Hematopoietic multipotent progenitor cell treated with erythropoietin and hydrocortisone succinate and interleukin-3 and kit ligand, for 4 days (in vitro differentiated cells): ENCODE results near the gene TTBK1.

ENCODE experiments used
- DNase-seq: peaks from one replicate; pipeline ENCODE4 v3.0.0-alpha.2; 2015

Gene TTBK1

DNA sequence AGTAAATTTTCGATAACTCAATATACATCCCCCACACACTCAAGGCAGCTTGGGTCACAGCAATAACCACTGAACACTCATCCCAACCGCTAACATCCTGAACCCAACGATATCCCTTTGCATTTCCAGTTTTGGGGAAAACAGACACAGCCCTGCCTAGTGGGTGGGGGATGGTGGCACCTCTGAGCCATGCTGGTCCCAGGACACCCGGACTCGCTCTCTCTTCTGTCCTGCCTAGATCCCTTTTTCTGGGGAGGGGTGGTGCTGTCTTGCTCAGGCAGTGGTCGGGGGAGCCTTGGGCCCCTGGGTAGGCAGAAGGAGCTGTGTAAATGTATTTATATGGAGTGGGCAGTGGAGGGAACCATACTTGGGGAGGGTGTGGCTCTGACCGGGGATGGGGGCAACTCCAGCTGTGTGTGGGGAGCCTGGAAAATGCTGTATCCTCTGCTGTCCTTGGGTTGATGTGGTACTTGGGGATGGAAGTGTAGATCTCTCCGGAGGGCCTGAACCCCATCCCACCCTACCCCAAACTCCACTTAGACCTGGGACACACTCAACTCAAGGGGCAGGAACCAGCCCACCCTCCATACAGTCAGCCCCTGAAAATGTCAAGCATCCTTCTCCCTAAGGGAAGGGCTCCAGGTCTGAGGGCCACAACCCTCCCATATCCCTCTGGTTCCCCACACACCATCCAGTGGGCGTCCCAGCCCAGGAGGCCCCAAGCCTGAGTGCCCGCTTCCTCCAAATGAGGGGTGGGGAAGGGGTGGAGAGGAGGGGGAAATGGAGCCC lies 31.0 kb downstream of the TTBK1 start:
- DNase-seq = no peak

DNA sequence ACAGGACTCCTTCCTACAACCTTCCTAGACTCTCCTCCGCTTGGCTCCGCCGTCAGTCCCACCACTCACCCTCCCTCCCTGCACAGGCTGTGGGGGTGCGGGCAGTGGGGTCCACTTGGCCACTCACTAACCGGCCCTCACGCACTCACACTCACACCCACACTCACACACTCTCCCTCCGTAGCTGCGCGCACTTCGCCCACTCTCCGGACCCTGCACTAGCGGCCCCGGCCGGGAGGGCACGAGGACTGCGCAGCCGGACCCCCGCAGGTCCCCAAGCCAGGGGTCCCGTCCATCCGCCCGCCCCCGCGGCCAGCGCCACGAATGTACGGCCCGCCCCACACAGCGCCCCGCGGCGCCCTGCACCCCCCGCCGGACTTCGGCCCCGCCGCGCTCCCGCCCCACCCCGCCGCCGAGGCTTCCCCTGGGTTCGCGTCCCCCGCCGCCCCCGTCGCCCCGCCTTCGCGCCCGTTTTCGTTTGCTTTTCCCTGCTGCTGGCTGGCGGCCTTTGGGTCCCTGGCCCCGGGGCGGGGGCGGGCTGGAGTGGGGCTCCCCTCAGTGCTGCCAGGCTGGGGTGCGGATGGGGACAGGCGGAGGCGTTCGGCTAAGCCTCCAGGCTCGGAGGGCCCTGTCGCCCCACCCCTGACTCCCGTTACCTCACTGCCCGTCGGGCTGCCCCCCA lies 31.8 kb downstream of the TTBK1 start:
- no peak for DNase-seq

DNA sequence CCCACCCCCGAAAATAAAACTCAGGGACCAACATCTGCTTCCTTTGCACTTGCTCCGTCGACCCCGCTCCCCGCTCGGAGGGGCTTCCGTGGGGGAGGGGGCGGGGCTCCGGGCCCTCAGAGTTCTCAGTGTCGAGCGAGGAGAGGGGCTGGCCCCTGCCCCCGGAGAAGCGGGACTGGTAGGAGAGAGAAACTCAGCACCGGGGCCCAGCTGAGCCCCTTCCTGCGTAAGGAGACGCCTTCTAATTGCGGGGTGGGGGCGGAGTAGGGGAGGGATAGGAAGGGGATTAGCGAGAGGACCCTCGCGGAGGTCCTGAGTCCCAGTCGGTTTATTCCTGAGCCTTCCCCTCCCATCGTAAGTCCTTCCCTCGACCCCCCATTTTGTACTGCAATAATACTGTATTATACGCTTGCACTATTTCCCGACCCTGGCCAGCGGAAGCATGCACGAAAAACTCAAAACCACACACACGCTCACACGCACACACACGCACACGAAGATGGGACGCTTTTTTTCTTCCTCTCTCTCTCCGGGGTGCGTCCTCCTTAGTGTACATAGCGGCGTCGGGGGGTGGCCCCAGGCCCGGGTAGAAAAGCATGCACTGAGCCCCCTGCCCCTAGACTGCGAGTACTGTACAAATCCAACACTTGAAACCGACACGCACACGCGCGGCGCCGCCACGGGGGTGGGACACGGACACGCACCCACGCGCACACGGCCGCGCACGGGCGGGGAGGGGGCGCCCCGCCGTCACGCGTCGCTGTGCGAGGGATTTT lies 32.7 kb downstream of the TTBK1 start:
- peak; percentile 45 for DNase-seq

DNA sequence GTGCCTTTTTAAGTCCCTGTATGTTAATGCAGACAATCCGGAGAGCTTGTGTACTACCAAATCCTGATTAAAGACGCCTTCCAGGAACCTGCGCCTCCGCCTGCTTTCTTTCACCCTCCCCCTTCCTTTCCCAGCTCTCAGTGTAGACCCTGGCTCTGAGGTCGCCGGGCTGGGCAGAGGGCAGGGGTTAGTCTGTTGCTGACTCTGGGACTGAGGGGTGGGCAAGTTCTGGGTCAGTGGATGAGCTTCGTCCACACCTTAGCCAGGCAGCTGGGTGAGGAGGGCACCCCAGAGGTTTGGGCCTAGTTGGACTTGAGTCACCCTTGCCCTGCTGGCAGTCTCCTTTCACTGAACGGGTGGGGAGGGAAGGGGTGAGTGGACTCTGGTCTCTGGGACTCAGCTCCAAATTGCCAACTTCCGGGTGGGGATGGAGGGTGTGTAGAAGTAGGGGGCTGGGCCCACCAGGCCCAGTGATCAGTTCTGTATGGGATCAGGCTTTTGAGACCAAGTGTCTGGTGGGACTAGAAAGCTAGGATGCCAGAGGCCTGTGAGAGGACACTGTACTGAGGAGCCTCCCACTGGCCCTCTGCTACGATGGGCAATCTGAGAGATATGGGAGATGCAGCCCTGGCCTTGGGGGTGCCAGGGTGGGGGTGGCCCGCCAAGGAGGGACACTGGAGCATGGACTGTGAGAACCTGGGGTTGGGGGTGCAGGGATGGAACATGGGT lies 33.5 kb downstream of the TTBK1 start:
- DNase-seq = no peak

DNA sequence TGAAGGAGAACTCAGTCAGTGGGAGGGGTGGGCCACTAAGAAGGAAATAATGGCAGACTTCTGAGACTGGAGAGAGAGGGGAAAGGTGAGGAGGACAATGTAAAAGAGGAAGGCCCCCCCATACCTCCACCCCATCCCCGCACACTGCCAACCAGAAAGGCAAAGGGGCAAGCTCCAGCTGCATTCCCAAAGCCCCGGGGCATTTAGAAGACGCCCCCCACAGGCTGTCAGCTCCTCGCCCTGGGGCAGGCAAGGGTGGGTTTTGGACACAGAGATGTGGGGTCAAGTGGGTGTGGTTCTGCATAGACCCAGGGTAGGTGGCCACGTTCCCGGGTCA lies 34.0 kb downstream of the TTBK1 start:
- DNase-seq = no peak

DNA sequence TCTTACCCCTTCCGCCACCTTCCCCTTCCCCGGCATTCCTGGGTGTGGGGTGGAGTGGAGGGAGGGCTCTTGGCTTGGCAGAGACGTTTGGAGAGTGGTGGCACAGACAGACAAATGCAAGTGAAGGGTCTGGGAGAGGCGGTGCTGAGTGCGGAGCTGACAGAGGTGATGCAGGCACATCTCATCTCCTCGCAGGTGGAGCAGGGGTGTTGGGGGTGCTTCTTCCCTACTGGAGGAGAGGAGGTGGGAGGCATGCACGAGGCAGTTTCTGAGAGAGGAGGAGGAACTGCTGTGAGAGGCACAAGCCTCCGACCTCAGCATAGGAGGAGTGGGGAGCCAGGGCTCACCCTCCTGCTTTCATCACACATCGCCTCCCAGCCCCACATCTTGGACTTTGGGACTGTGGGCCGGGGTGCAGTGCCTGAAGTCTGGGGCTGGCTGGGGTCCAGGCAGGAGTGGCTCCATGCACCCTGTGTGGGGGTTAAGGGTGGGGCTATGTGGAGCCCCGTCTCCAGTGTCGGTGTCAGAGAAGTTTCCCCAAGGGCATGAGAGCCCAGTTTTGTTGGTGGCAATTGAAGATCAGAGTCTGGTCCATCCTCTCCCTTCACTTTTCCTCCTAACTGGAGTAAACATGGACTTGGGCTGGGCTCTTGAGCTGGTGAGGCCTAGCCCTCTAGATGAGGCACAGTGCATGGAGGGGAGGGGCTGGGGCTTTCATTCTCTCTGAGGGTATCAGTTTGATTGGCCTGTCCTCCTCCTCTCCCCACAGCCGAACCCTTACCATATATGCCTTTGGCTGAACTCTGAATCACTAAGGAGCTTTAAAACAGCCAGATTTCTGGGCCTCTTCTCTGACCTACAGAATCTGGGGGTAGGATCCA lies 34.6 kb downstream of the TTBK1 start:
- no peak for DNase-seq

DNA sequence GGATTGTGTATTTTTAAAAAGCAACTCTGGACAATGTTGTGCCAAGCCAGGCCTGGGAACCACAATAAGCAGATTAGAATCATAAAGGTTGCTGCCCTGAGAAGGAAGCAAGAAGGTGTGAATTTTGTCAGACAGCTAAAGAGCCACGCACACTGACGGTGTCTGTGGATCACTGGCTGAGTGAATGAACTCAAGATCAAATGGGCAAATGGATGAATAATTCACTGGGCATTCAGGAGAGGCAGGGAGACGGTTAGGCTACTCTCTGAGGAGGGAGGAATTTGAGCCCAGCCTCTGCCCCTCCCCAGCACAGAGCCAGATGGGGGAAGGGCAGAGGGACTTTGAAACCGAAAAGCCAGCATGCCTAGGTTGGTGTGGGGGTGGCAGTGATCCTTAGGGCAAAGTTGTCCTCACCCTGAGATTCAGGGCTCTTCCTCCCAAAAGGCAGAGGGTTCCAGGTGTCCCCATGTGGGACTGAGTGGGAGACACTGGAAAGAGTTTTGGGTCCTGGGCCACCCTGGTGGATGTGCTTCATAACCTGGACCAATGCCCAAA lies 35.3 kb downstream of the TTBK1 start:
- no peak for DNase-seq

DNA sequence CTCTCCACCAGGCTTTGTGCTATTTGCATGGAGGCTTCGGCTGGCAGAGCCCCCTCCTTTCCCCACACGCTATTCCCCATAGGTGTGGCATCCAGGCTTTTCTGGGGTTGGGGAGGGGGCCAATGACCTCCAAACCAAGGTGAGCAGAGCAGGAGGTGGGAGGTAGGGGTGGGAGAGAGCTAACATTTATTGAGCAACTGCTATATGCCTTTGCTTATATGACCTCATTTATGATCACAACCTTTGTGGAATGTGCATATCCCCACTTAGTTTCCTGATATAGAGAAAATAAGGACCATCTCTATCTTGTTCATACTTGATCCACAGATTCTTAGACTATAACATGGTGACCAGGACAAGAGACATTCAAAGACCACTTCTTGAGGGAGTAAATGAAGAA lies 37.0 kb downstream of the TTBK1 start:
- DNase-seq = no peak

DNA sequence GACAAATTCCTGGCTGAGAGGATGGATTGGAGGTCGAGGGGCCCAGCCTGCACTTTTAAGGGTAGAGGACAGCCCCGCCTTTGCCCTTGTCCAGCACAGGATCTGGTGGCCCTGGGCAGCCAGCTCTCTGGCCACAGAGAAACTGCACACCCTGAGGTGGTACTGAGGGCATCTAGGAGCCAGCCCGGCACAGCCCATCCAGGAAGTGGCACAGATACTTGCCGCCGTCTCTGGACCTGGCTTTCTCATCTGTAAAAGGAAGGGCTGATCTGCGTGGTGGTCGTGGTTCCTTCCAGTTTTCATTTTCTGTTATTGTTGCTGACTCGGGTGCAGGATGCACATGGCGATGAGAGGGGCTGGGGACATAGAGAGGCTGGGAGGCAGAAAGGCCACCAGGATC lies 38.8 kb downstream of the TTBK1 start:
- DNase-seq = no peak

DNA sequence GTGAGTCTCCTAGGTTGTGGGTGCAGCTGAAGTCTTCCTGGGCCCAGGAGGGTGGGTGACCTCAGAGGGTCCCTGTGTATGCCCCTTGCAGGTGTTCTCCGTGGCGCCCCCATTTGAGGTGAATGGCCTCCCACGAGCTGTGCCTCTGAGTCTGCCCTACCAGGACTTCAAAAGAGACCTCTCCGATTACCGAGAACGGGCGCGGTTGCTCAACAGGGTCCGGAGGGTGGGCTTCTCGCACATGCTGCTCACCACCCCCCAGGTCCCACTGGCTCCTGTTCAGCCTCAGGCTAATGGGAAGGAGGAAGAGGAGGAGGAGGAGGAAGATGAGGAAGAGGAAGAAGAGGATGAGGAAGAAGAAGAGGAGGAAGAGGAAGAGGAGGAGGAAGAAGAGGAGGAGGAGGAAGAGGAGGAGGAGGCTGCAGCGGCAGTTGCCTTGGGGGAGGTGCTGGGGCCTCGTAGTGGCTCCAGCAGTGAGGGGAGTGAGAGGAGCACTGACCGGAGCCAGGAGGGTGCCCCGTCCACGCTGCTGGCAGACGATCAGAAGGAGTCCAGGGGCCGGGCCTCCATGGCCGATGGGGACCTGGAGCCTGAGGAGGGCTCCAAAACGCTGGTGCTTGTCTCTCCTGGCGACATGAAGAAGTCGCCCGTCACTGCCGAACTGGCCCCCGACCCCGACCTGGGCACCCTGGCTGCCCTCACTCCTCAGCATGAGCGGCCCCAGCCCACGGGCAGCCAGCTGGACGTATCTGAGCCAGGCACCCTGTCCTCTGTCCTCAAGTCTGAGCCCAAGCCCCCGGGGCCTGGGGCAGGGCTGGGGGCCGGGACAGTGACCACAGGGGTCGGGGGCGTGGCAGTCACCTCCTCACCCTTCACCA lies 39.6 kb downstream of the TTBK1 start:
- DNase-seq = no peak

DNA sequence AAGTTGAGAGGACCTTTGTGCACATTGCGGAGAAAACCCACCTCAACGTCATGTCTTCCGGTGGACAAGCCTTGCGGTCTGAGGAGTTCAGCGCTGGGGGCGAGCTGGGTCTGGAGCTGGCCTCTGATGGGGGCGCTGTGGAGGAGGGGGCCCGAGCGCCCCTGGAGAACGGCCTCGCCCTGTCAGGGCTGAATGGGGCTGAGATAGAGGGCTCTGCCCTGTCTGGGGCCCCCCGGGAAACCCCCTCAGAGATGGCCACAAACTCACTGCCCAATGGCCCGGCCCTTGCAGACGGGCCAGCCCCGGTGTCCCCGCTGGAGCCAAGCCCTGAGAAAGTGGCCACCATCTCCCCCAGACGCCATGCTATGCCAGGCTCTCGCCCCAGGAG lies 40.2 kb downstream of the TTBK1 start:
- no peak for DNase-seq

DNA sequence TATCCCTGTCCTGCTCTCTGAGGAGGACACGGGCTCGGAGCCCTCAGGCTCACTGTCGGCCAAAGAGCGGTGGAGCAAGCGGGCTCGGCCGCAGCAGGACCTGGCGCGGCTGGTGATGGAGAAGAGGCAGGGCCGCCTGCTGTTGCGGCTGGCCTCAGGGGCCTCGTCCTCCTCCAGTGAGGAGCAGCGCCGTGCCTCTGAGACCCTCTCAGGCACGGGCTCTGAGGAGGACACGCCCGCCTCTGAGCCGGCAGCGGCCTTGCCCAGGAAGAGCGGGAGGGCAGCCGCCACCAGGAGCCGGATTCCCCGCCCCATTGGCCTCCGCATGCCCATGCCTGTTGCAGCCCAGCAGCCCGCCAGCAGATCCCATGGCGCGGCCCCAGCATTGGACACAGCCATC lies 40.6 kb downstream of the TTBK1 start:
- DNase-seq = no peak

DNA sequence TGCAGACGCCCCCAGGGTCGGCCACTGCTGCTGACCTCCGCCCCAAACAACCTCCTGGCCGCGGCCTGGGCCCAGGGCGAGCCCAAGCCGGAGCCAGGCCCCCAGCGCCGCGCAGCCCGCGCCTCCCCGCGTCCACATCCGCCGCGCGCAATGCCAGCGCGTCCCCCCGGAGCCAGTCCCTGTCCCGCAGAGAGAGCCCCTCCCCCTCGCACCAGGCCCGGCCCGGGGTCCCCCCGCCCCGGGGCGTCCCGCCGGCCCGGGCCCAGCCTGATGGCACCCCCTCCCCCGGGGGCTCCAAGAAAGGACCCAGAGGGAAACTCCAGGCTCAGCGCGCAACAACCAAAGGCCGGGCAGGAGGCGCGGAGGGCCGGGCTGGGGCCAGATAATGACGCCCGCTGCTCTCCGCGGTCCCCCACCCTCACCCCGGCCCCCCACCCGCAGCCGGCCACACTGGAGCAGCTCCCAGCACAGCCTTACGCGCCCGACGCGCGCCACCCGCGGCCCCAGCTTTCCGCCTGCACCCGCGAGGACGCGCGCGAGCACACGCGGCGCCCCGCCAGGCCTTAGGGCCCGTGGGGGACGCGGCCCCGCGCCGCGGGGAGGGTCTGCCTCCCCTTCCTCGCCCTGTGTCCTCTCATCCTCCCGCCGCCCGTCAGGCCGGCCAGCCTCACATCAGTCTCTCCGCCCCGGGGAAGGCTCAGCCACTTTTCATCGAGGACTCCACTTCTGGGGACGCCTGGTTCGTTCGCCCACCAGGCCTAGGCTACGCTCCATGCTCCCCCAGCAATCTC lies 41.9 kb downstream of the TTBK1 start:
- DNase-seq = no peak

DNA sequence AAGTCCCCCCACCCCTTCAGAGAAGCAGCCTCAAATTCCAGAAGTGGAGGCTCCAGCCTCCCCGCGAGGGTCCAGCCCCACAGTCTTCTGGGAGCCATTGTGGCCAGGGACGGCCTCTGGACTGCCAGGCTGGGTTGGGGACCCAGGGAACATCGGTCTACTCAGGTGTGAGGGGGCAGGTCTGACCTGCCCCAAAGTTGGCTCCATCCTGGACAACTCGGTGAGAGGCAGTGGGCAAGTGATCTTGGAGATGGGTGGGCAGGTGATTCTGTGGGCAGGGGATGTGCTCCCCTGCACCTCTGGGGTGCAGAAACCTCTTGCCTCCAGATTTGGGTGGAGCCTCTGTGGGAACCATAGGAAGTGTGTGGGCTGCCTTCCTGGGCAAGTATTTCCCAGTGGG lies 42.6 kb downstream of the TTBK1 start:
- DNase-seq = no peak

DNA sequence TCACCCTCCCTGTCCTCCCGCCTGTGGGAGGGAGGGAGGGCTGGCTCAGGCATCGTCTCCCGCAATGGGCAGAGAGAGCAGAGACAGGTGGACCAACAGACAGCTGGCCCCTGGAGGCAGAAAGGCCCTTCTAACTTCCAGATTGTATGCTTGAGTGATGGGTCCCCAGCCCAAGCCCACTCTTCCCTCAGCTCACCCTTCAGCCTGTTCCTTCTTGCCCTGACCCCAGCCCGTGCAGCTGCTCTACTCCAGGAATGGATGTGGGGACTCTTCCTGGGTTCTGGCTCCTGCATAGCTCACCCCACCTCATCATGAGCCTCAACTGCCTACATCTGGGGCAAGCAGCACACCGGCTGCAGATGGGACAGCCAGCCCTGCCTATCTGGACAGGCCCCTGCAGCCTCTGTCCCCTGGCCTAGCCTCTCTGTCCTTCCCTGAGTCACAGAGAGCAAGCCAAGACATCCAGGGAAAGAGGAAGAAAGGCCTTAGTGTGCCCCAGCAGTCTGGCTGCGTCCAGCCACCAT lies 43.2 kb downstream of the TTBK1 start:
- DNase-seq = no peak

DNA sequence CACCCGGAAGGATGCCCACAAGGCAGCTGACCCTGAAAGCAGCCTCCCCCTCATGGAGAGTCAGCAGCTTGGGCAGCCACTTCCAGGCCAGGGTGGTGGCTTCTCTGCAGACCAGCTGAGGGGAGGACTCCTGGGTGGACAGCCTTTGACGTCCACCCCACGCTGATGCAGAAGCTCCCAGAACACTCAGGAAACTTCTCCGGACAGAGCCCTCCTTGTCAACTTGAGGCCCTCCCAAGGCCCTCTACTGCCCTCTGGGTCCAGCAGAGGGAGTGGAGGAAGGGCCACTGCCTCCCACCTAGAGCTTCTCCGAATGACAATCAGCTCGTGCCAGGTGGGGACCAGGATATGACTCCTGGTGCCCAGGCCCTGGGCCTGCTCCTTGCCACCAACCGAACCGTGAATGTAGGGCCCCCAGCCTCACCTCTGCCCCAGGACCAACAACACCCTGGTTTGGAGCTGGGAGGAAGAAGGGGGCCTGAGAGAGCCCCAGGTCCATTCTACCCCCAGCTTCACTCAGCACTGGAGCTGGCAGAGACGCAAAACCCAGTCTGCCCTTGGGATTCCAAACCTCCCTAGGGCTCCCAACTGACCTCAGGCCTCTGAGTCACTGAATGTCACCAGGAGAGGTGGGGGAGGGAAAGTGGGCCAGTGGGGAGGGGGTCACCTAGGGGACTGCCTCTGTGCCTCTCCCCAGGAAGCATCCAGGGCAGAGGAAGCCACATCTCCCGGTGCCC lies 43.9 kb downstream of the TTBK1 start:
- no peak for DNase-seq

DNA sequence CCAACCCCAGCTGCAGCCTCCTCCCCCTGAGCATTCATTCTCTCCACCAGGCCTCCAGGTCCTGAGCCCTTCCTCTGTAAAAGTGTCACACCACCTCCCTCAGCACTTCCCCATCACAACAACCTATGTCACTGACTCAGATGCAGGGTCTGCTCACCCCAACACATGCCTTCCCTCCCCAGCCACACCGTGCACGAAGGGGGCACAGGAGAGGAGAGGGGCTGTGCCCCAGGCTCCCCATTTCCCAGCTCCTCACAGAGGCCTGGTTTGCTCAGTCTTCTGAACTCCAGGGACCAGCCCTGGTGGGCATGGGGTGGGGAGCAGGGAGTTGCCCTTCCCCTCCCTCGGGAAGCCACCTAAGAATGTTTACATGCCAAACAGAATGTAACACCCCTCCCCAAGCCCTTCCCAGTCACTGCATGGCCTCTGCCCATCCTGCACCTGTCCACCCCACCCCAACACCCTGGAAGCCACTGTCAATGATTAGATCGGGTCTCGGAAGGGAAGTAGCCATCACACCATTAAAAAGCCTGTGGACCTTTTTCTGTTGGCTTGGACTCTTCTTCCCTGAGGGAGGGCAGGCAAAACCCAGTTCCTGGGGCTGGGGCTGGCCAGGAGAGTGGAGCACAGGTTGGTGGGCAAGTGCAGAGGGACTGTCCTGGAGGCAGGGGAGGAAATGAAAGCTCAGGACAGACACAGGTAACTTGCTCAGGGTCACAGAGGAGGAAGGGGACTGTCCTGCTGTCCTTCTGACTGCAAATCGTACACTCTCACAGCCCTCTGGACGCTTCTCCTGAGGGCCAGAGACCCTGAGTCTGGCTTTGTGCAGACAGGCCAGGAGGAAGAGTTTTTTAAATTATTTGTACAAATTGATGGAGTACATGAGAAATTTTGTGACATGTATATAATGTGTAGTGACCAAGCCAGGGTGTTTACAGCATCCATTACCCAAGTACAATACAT lies 44.7 kb downstream of the TTBK1 start:
- DNase-seq = no peak

DNA sequence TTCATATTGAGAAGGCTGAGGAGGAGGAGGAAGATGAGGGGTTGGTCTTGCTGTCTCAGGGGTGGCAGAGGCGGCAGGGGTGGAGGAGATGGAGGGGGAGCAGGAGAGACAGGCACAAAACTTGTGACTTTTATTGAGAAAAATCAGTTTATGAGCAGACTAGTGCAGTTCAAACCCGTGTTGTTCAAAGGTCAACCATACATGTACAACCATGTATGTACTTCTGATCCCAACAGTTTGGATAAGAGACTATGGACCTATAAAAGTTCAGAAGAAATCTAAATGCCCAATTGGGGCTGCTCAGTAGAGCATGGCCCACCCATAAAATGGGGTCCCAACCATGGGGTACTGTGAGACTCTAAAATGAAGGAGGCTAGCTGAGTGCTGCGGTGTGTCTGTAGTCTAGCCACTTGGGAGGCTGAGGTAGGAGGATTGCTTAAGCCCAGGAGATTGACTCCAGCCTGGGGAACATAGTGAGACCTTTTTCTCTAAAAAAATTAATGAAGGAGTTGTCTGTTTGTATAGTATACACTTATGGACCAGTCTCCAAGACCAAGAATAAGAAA lies 47.1 kb downstream of the TTBK1 start:
- no peak for DNase-seq
